Astrocyte (in vitro differentiated cells and primary cell): ENCODE measurements around the gene ZMPSTE24. TPM values are rescaled to one million over a fixed set of nuclear protein-coding genes. Genes with fewer than 3 reads are reported as not detected.
"Not testable (repeated sequence)": the region's sequence is repeated elsewhere in the genome, so short reads cannot be mapped to it uniquely, and the experiment has no call there.

Experiments used
- DNase-seq: peaks from one replicate; pipeline ENCODE4 v3.0.0-alpha.2; 2010; ENCODE audit warnings: low read depth
- FAIRE-seq: peaks from 2 replicates; lab custom pipeline; 2011; peaks lifted over from hg19 to GRCh38; lab: Jason Lieb, UNC
- H2AFZ ChIP-seq: 2 replicates; pipeline ENCODE4 v1.6.0; 2012; ENCODE audit warnings: low read depth, low read length, inconsistent platforms
- H3K27ac ChIP-seq: 2 replicates; pipeline ENCODE4 v1.5.1; 2011; ENCODE audit warnings: low read depth, low read length, inconsistent platforms
- H3K27me3 ChIP-seq: 2 replicates; pipeline ENCODE4 v1.6.0; 2011; ENCODE audit warnings: low read length, inconsistent platforms; ENCODE audit not compliant: insufficient read depth
- H3K36me3 ChIP-seq: 2 replicates; pipeline ENCODE4 v1.5.1; 2011; ENCODE audit warnings: low read length, inconsistent platforms; ENCODE audit not compliant: insufficient read depth
- H3K4me1 ChIP-seq: 2 replicates; pipeline ENCODE4 v1.5.1; 2011; ENCODE audit warnings: low read length, inconsistent platforms; ENCODE audit not compliant: insufficient read depth
- H3K4me2 ChIP-seq: 2 replicates; pipeline ENCODE4 v1.6.0; 2012; ENCODE audit warnings: low read length, inconsistent platforms
- H3K4me3 ChIP-seq: 2 replicates; pipeline ENCODE4 v1.5.1; 2011; ENCODE audit warnings: low read depth, mild to moderate bottlenecking, low read length, inconsistent platforms; ENCODE audit not compliant: insufficient read depth
- H3K79me2 ChIP-seq: 2 replicates; pipeline ENCODE4 v1.6.0; 2012; ENCODE audit warnings: mild to moderate bottlenecking, low read length, inconsistent platforms; ENCODE audit not compliant: insufficient read depth
- H3K9ac ChIP-seq: 2 replicates; pipeline ENCODE4 v1.6.0; 2012; ENCODE audit warnings: mild to moderate bottlenecking, low read length, inconsistent platforms
- H3K9me3 ChIP-seq: 2 replicates; pipeline ENCODE4 v1.5.1; 2012; ENCODE audit warnings: low read depth, mild to moderate bottlenecking, low read length, inconsistent platforms; ENCODE audit not compliant: insufficient read depth
- H4K20me1 ChIP-seq: 2 replicates; pipeline ENCODE4 v1.6.0; 2012; ENCODE audit warnings: low read length, inconsistent platforms; ENCODE audit not compliant: insufficient read depth
- H3K27ac Mint-ChIP-seq: one replicate; pipeline ENCODE4 v1.8.0; 2021; ENCODE audit warnings: mild to moderate bottlenecking, mixed read lengths; ENCODE audit not compliant: unreplicated experiment
- H3K27me3 Mint-ChIP-seq: one replicate; pipeline ENCODE4 v1.8.0; 2021; ENCODE audit warnings: low read depth, mixed read lengths; ENCODE audit not compliant: unreplicated experiment
- H3K36me3 Mint-ChIP-seq: one replicate; pipeline ENCODE4 v1.8.0; 2021; ENCODE audit warnings: low read depth, mixed read lengths; ENCODE audit not compliant: unreplicated experiment
- H3K4me1 Mint-ChIP-seq: one replicate; pipeline ENCODE4 v1.8.0; 2021; ENCODE audit warnings: low read depth, mixed read lengths; ENCODE audit not compliant: unreplicated experiment
- H3K4me3 Mint-ChIP-seq: one replicate; pipeline ENCODE4 v1.8.0; 2021; ENCODE audit warnings: mild to moderate bottlenecking, moderate library complexity, mixed read lengths; ENCODE audit not compliant: unreplicated experiment
- H3K9me3 Mint-ChIP-seq: one replicate; pipeline ENCODE4 v1.8.0; 2021; ENCODE audit warnings: mild to moderate bottlenecking, mixed read lengths; ENCODE audit not compliant: unreplicated experiment
- CTCF ChIP-seq: IDR thresholded peaks from 2 replicates; pipeline ENCODE4 v1.5.1; 2011; ENCODE audit warnings: low read depth, mild to moderate bottlenecking, inconsistent platforms, low read length, moderate library complexity; ENCODE audit not compliant: insufficient read depth
- EZH2 ChIP-seq: IDR thresholded peaks from 2 replicates; pipeline ENCODE4 v1.6.1; 2012; ENCODE audit warnings: mild to moderate bottlenecking, low read length, inconsistent platforms; ENCODE audit not compliant: insufficient read depth
- total RNA-seq: library from RNA; stranded (reverse); gene quantifications from 2 replicates; pipeline ENCODE4 v1.2.1, GENCODE V29; 2021

Gene ZMPSTE24
- total RNA-seq, 1 donor from 2014 or later: 62.4 TPM

GRCh38 chr1:40218333-40218732 lies 39.7 kb upstream of the ZMPSTE24 start:
- Mint-ChIP-seq H3K9me3 (no peaks in the 10 kb centered on the region), H3K4me3 (no peak overlapping the region), H3K27me3 (no peaks in the 10 kb centered on the region), H3K36me3 (no peaks in the 10 kb centered on the region), H3K4me1 (no peaks in the 10 kb centered on the region), H3K27ac (no peak overlapping the region)
- no peak for FAIRE-seq
- Histone ChIP-seq H3K4me2 (no peak overlapping the region), H3K4me1 (no peaks in the 10 kb centered on the region), H3K36me3 (peaks cover 3% of the 10 kb centered on the region), H2AFZ (no peak overlapping the region), H3K27me3 (no peaks in the 10 kb centered on the region), H3K79me2 (no peaks in the 10 kb centered on the region), H4K20me1 (no peaks in the 10 kb centered on the region), H3K9ac (no peak overlapping the region), H3K9me3 (no peaks in the 10 kb centered on the region), H3K4me3 (no peak overlapping the region), H3K27ac (no peak overlapping the region)
- no peak for DNase-seq
- TF ChIP-seq CTCF (no peak), EZH2 (no peak)

- H3K9me3 ChIP-seq, H3K4me1 ChIP-seq, H3K27ac ChIP-seq, H3K4me3 Mint-ChIP-seq, H3K4me1 Mint-ChIP-seq, DNase-seq, H3K4me3 ChIP-seq, H4K20me1 ChIP-seq, FAIRE-seq, H3K4me2 ChIP-seq, H3K27me3 Mint-ChIP-seq, H3K36me3 Mint-ChIP-seq, H3K27me3 ChIP-seq, H3K36me3 ChIP-seq, H3K9me3 Mint-ChIP-seq, H3K27ac Mint-ChIP-seq, H3K79me2 ChIP-seq, H2AFZ ChIP-seq, H3K9ac ChIP-seq: not testable (repeated sequence)
Measured at GRCh38 chr1:40221471-40221905, 36.5 kb upstream of the ZMPSTE24 start.

- Histone ChIP-seq H3K27ac (no peak overlapping the region), H3K36me3 (no peaks in the 10 kb centered on the region), H3K4me3 (no peak overlapping the region), H3K4me1 (no peaks in the 10 kb centered on the region), H3K79me2 (no peaks in the 10 kb centered on the region), H3K9ac (no peak overlapping the region), H3K4me2 (no peak overlapping the region), H4K20me1 (no peaks in the 10 kb centered on the region), H3K9me3 (no peaks in the 10 kb centered on the region), H2AFZ (no peak overlapping the region), H3K27me3 (no peaks in the 10 kb centered on the region)
- no peak for TF ChIP-seq CTCF
- no peak for TF ChIP-seq EZH2
- Mint-ChIP-seq H3K9me3 (no peaks in the 10 kb centered on the region), H3K36me3 (peaks cover 1% of the 10 kb centered on the region), H3K4me1 (peaks cover 1% of the 10 kb centered on the region), H3K4me3 (no peak overlapping the region), H3K27me3 (no peaks in the 10 kb centered on the region), H3K27ac (no peak overlapping the region)
- no peak for DNase-seq
- FAIRE-seq: no peak
Measured at GRCh38 chr1:40221977-40222772, 35.9 kb upstream of the ZMPSTE24 start.
